PC-3 (cell line): ENCODE measurements around the gene MARF1. TPM values are rescaled to one million over a fixed set of nuclear protein-coding genes. Genes with fewer than 3 reads are reported as not detected.

Experiments used
- ATAC-seq: fragments of 200-7000 bp; cut with Tn5 transposase; 2 replicates; pipeline ENCODE4 v1.9.1; 2020; ENCODE audit warnings: mild to moderate bottlenecking, moderate library complexity
- BruUV-seq: library from RNA; stranded (reverse); fragments of 400-500 nt; replicated peaks from 2 replicates; lab custom pipeline; 2021; lab: Mats Ljungman, UMichigan
- CTCF ChIA-PET: fragments of 300-600 bp; sonication (Branson Sonifier 250); formaldehyde crosslinking; loops from one replicate; lab custom pipeline; 2022; ENCODE audit warnings: antibody characterized with exemption; lab: Charles Lee
- POLR2A ChIA-PET: fragments of 300-600 bp; sonication (Branson Sonifier 250); formaldehyde crosslinking; loops from one replicate; lab custom pipeline; 2022; ENCODE audit warnings: antibody characterized with exemption; ENCODE audit not compliant: unreplicated experiment; lab: Charles Lee
- DNase-seq: peaks from one replicate; pipeline ENCODE4 v3.0.0-alpha.2; 2015
- H2AFZ ChIP-seq: fragments of 300-600 bp; sonication (generic); 2 replicates; pipeline ENCODE4 v1.6.0; 2016; ENCODE audit warnings: antibody characterized with exemption, low read length
- H3F3A ChIP-seq: fragments of 300-600 bp; sonication (generic); one replicate; pipeline ENCODE4 v1.6.0; 2017; ENCODE audit warnings: antibody characterized with exemption, low read length, control low read depth, mild to moderate bottlenecking; ENCODE audit not compliant: unreplicated experiment
- H3K27ac ChIP-seq: fragments of 300-600 bp; sonication (generic); 2 replicates; pipeline ENCODE4 v1.5.1; 2016; ENCODE audit warnings: mild to moderate bottlenecking, low read length
- H3K27me3 ChIP-seq: fragments of 300-600 bp; sonication (generic); 2 replicates; pipeline ENCODE4 v1.6.1; 2016; ENCODE audit warnings: low read length, mixed read lengths
- H3K36me3 ChIP-seq: fragments of 300-600 bp; sonication (generic); 2 replicates; pipeline ENCODE4 v1.6.1; 2016; ENCODE audit warnings: low read depth, mixed run types, low read length, mixed read lengths
- H3K4me1 ChIP-seq: fragments of 300-600 bp; sonication (generic); 2 replicates; pipeline ENCODE4 v1.5.1; 2016; ENCODE audit warnings: low read length; ENCODE audit not compliant: insufficient read depth
- H3K4me2 ChIP-seq: fragments of 300-600 bp; sonication (generic); 2 replicates; pipeline ENCODE4 v1.6.0; 2016; ENCODE audit warnings: low read length
- H3K4me3 ChIP-seq: fragments of 300-600 bp; sonication (generic); 2 replicates; pipeline ENCODE4 v1.5.1; 2016; ENCODE audit warnings: mild to moderate bottlenecking, low read length, mixed read lengths
- H3K79me2 ChIP-seq: fragments of 300-600 bp; sonication (generic); 2 replicates; pipeline ENCODE4 v1.6.1; 2017; ENCODE audit warnings: low read length, mixed read lengths
- H3K9ac ChIP-seq: fragments of 300-600 bp; sonication (generic); 2 replicates; pipeline ENCODE4 v1.6.0; 2016; ENCODE audit warnings: mild to moderate bottlenecking, low read length
- H3K9me2 ChIP-seq: fragments of 300-600 bp; sonication (generic); replicated peaks from 2 replicates; pipeline ENCODE4 v1.6.1; 2016; ENCODE audit warnings: mixed run types, low read length, mixed read lengths
- H3K9me3 ChIP-seq: fragments of 300-600 bp; sonication (generic); 2 replicates; pipeline ENCODE4 v1.6.1; 2016; ENCODE audit warnings: low read length, mixed read lengths
- H4K20me1 ChIP-seq: fragments of 300-600 bp; sonication (generic); 2 replicates; pipeline ENCODE4 v1.6.1; 2016; ENCODE audit warnings: low read length, mixed read lengths
- CTCF ChIP-seq: fragments of 300-600 bp; sonication (generic); conservative IDR thresholded peaks from 2 replicates; pipeline ENCODE4 v1.5.1; 2017; ENCODE audit warnings: antibody characterized with exemption, low read depth, mild to moderate bottlenecking, low read length
- EZH2 ChIP-seq: fragments of 300-600 bp; sonication (generic); IDR thresholded peaks from one replicate; pipeline ENCODE4 v1.6.1; 2017; ENCODE audit warnings: antibody characterized with exemption, mild to moderate bottlenecking, low read length; ENCODE audit not compliant: unreplicated experiment
- EZH2phosphoT487 ChIP-seq: fragments of 300-600 bp; sonication (generic); IDR thresholded peaks from 2 replicates; pipeline ENCODE4 v1.6.1; 2018; ENCODE audit warnings: mild to moderate bottlenecking, antibody characterized with exemption, low read length, borderline replicate concordance
- intact Hi-C: fragments of 100-400 bp; cut with micrococcal nuclease; formaldehyde crosslinking; loops from 2 replicates; pipeline ENCODE4 v1.9.0; 2023
- total RNA-seq: library from RNA; depleted of rRNA; stranded (reverse); fragments of >200 nt; gene quantifications from 2 replicates; pipeline ENCODE4 v1.2.3, GENCODE V29; 2014

MARF1 gene
- total RNA-seq, 1 experiment from 2014 or later: 6.7 TPM

GRCh38 chr16:15621456-15621855, 21.5 kb downstream of the MARF1 start:
- CTCF ChIA-PET: no interaction called here
- no peaks in the 10 kb centered on the region for H3K4me1 ChIP-seq
- H3K36me3 ChIP-seq: peaks cover 3% of the 10 kb centered on the region; the same call in 1 of the 2 replicates
- ATAC-seq (no peak), DNase-seq (no peak)
- no peaks in the 10 kb centered on the region for H3F3A ChIP-seq
- H3K9me3 ChIP-seq: no peaks in the 10 kb centered on the region
- no peaks in the 10 kb centered on the region for H3K79me2 ChIP-seq
- H4K20me1 ChIP-seq: no peaks in the 10 kb centered on the region
- H3K9me2 ChIP-seq: no peaks in the 10 kb centered on the region
- no peak for TF ChIP-seq CTCF
- no TSS peak for BruUV-seq
- H3K27ac ChIP-seq: no peak overlapping the region
- H3K4me3 ChIP-seq: no peak overlapping the region
- no peak overlapping the region for H3K4me2 ChIP-seq
- intact Hi-C loops: no loop called here
- H3K27me3 ChIP-seq: no peaks in the 10 kb centered on the region
- H2AFZ ChIP-seq: no peak overlapping the region
- no peak overlapping the region for H3K9ac ChIP-seq
- POLR2A ChIA-PET: no interaction called here

- intact Hi-C loops: no loop called here
- ChIA-PET CTCF (no interaction called here), POLR2A (no interaction called here)
- Histone ChIP-seq H3K9me3 (no peaks in the 10 kb centered on the region), H3K4me1 (no peaks in the 10 kb centered on the region), H3K27me3 (no peaks in the 10 kb centered on the region), H3K27ac (no peak overlapping the region), H3K9me2 (no peaks in the 10 kb centered on the region), H3K36me3 (peaks cover 3% of the 10 kb centered on the region; the same call in 1 of the 2 replicates), H3K9ac (no peak overlapping the region), H3K79me2 (no peaks in the 10 kb centered on the region), H3K4me3 (no peak overlapping the region), H3K4me2 (no peak overlapping the region), H2AFZ (no peak overlapping the region), H4K20me1 (no peaks in the 10 kb centered on the region), H3F3A (no peaks in the 10 kb centered on the region)
- TF ChIP-seq EZH2 (no peak), EZH2phosphoT487 (no peak), CTCF (no peak)
- DNase-seq (no peak), ATAC-seq (no peak)
- BruUV-seq: no TSS peak
These were observed 22.3 kb downstream of the MARF1 start for GRCh38 chr16:15620611-15621195.

- Histone ChIP-seq H3K27ac (no peak overlapping the region), H2AFZ (no peak overlapping the region), H4K20me1 (no peaks in the 10 kb centered on the region), H3K79me2 (no peaks in the 10 kb centered on the region), H3K36me3 (no peaks in the 10 kb centered on the region; the same call in 1 of the 2 replicates), H3F3A (no peaks in the 10 kb centered on the region), H3K9me2 (no peaks in the 10 kb centered on the region), H3K9me3 (no peaks in the 10 kb centered on the region), H3K27me3 (no peaks in the 10 kb centered on the region), H3K4me2 (no peak overlapping the region), H3K9ac (no peak overlapping the region), H3K4me3 (no peak overlapping the region), H3K4me1 (peaks cover 5% of the 10 kb centered on the region)
- BruUV-seq: no TSS peak
- ChIA-PET POLR2A (no interaction called here), CTCF (no interaction called here)
- ATAC-seq (no peak), DNase-seq (no peak)
- TF ChIP-seq CTCF (no peak), EZH2 (no peak), EZH2phosphoT487 (no peak)
- intact Hi-C loops: no loop called here
These were observed 24.6 kb downstream of the MARF1 start for GRCh38 chr16:15618392-15618791.
